ENCODE results near the gene ZNF841.

DNA sequence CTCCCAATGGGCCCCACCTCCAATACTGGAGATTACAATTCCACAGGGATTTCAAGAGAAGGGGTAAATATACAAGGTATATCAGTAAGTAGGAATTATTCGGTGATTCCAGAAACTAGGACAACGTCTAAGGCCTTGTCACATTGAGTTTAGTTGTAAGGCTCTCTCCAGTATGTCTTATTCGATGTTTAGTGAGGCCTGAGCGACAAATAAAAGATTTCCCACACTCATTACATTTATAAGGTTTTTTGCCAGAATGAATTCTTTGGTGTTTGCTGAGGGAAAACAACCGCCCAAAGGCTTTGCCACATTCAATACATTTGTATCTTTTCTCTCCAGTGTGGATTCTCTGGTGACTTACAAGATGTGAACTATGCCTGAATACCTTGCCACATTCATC lies 19.1 kb upstream of the ZNF841 start:
- TF ChIP-seq CTCF (conservative IDR thresholded peaks at IDR 0.05 in 1 of 2, IDR thresholded peaks at IDR 0.05 in 1 of 2; ENCODE audit: extremely low read depth in 1 of 2, insufficient read depth in 1 of 2, low read depth in 1 of 2, low read length in 2 of 2) (no peak), EZH2 (IDR thresholded peaks at IDR 0.05; ENCODE audit: borderline replicate concordance, low read length) (no peak)

Data from mammary epithelial cell (primary cell).